Panc1 (cell line): Measurements from ENCODE around the gene ELOB.

ENCODE experiments used
- POLR2AphosphoS5 ChIP-seq: IDR thresholded peaks from 2 replicates; pipeline ENCODE4 v1.6.1; 2012; ENCODE audit warnings: mild to moderate bottlenecking, low read depth, low read length, moderate library complexity
- SIN3A ChIP-seq: IDR thresholded peaks from 2 replicates; pipeline ENCODE4 v1.6.1; 2012; ENCODE audit warnings: low read depth, mild to moderate bottlenecking, low read length, moderate library complexity, borderline replicate concordance; ENCODE audit not compliant: insufficient read depth
- TCF7L2 ChIP-seq: IDR thresholded peaks from 2 replicates; pipeline ENCODE4 v1.6.1; 2011; ENCODE audit warnings: mild to moderate bottlenecking, low read depth, low read length, inconsistent platforms
- TF ChIP-seq, protein P1 (sequence below): fragments of 450-650 bp; IDR thresholded peaks from 2 replicates; pipeline ENCODE4 v1.5.1; 2017; ENCODE audit warnings: mild to moderate bottlenecking
- TF ChIP-seq, protein P2 (sequence below), 2 experiments: IDR thresholded peaks; 2 replicates each; pipeline ENCODE4 v1.6.1; 2011 to 2012; ENCODE audit warnings: low read depth in 2 of 2, control low read depth in 1 of 2, low read length in 1 of 2, mild to moderate bottlenecking in 1 of 2, moderate library complexity in 1 of 2; ENCODE audit not compliant: insufficient read depth in 1 of 2

DNA sequence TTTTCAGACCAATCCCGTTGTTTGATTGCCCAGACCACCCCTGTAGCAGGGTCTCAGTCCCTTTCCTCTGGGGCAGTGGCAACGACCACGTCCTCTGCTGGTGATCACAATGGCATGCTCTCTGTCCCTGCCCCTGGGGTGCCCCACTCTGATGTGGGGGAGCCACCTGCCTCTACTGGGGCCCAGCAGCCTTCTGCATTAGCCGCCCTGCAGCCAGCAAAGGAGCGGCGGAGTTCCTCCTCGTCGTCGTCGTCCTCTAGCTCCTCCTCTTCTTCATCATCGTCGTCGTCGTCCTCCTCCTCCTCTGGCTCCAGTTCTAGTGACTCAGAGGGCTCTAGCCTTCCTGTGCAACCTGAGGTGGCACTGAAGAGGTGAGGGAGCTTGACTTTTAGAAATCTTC is 9.2 kb downstream of the ELOB start:
- TF ChIP-seq, protein P1, sequence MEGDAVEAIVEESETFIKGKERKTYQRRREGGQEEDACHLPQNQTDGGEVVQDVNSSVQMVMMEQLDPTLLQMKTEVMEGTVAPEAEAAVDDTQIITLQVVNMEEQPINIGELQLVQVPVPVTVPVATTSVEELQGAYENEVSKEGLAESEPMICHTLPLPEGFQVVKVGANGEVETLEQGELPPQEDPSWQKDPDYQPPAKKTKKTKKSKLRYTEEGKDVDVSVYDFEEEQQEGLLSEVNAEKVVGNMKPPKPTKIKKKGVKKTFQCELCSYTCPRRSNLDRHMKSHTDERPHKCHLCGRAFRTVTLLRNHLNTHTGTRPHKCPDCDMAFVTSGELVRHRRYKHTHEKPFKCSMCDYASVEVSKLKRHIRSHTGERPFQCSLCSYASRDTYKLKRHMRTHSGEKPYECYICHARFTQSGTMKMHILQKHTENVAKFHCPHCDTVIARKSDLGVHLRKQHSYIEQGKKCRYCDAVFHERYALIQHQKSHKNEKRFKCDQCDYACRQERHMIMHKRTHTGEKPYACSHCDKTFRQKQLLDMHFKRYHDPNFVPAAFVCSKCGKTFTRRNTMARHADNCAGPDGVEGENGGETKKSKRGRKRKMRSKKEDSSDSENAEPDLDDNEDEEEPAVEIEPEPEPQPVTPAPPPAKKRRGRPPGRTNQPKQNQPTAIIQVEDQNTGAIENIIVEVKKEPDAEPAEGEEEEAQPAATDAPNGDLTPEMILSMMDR: no peak
- TF ChIP-seq TCF7L2 (no peak), POLR2AphosphoS5 (no peak), SIN3A (no peak)
- TF ChIP-seq, protein P2, sequence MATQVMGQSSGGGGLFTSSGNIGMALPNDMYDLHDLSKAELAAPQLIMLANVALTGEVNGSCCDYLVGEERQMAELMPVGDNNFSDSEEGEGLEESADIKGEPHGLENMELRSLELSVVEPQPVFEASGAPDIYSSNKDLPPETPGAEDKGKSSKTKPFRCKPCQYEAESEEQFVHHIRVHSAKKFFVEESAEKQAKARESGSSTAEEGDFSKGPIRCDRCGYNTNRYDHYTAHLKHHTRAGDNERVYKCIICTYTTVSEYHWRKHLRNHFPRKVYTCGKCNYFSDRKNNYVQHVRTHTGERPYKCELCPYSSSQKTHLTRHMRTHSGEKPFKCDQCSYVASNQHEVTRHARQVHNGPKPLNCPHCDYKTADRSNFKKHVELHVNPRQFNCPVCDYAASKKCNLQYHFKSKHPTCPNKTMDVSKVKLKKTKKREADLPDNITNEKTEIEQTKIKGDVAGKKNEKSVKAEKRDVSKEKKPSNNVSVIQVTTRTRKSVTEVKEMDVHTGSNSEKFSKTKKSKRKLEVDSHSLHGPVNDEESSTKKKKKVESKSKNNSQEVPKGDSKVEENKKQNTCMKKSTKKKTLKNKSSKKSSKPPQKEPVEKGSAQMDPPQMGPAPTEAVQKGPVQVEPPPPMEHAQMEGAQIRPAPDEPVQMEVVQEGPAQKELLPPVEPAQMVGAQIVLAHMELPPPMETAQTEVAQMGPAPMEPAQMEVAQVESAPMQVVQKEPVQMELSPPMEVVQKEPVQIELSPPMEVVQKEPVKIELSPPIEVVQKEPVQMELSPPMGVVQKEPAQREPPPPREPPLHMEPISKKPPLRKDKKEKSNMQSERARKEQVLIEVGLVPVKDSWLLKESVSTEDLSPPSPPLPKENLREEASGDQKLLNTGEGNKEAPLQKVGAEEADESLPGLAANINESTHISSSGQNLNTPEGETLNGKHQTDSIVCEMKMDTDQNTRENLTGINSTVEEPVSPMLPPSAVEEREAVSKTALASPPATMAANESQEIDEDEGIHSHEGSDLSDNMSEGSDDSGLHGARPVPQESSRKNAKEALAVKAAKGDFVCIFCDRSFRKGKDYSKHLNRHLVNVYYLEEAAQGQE (IDR thresholded peaks at IDR 0.05; ENCODE audit: insufficient read depth in 1 of 2, low read depth in 2 of 2, low read length in 1 of 2): no peak
